ENCODE data around the gene DNAJC2.

DNAJC2 gene

DNA sequence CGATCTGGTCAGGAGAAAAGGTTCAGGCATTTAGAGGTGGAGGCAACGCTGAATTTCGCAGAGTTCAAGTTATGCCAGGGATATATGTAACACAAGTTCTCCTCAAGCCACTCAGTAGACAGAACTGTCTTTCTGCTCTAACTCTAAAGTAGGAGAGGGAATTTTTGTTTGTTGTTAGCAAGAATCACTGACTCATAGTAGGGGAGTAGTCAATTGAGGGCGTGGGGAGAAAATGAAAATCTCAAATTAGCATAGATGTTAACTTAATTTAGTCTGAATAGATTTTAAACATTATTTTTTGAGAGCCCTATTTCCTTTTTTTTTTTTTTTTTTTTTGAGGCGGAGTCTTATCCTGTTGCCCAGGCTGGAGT is 37.5 kb upstream of the DNAJC2 start:
- in situ Hi-C loops (cut with MboI; ENCODE audit: low sequenced_read_pairs, unreplicated experiment) = no loop called here
- DNase-seq (ENCODE audit: low spot score) = no peak
- TF ChIP-seq CTCF (IDR thresholded peaks at IDR 0.05; ENCODE audit: borderline replicate concordance, control extremely low read depth, extremely low read depth, insufficient read depth, missing control alignments) = no peak

DNA sequence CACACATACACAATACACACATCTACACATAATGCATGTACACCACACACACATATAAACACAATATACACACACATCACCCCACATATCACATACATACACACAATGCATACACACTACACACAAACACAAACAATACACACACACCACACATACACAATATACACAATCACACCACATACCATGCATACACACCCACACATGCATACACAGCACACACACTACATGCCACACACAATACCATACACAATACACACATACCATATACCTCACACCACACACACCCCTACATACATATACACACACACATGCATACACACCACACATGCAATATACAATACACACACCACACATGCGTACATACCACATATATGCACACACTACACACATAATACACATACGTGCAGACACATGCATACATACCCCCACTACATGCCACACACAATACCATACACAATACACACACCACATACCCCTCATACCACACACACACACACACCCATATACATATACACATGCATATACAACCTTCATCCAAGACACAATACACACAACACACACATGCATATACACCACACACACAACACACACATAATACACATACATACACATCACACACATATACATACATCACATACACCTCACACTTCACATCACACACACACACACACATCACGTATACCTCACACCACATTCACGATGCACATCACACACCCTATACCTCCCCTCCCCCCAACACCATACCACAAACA is 36.9 kb upstream of the DNAJC2 start:
- in situ Hi-C loops (cut with MboI; ENCODE audit: low sequenced_read_pairs, unreplicated experiment) = no loop called here
- TF ChIP-seq CTCF (IDR thresholded peaks at IDR 0.05; ENCODE audit: borderline replicate concordance, control extremely low read depth, extremely low read depth, insufficient read depth, missing control alignments) = no peak
- DNase-seq (ENCODE audit: low spot score) = no peak

GRCh38 chr7:103380395-103381191 is 36.0 kb upstream of the DNAJC2 start:
- TF ChIP-seq CTCF (IDR thresholded peaks at IDR 0.05; ENCODE audit: borderline replicate concordance, control extremely low read depth, extremely low read depth, insufficient read depth, missing control alignments) = no peak
- in situ Hi-C loops (cut with MboI; ENCODE audit: low sequenced_read_pairs, unreplicated experiment) = no loop called here

DNA sequence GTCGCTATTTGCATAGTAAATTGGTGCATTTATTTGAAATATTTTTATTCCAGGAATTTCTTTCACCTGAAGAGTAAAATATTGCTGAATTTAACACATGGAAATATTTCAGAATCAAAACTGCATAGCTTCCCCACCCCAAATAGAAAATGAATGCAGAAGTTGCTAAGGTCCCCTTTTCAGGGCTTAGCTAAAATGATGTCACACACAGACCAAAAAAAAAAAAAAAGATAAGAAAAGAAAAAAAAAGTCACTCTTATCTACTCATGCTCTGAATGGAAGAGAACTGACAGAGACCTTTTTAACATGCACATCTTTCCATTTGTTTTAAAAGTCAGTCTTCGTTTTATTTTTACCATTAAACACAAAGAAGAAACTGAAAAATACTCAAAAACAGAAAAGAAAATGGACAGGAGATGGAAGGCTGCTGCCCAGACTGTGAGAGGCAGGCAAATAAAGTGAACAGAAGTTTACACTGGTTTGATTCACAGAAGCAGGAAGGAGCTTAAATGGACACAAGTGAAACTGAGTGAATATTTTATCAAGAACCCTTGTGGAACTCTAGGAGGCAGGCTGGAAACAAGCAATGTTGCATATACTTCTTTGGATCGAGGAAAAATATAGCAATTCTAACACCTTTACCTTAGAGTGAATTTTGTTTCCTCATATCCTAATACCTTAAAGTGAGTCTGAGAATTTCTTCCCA is 34.9 kb upstream of the DNAJC2 start:
- no peak for DNase-seq (ENCODE audit: low spot score)
- in situ Hi-C loops (cut with MboI; ENCODE audit: low sequenced_read_pairs, unreplicated experiment) = no loop called here
- no peak for TF ChIP-seq CTCF (IDR thresholded peaks at IDR 0.05; ENCODE audit: borderline replicate concordance, control extremely low read depth, extremely low read depth, insufficient read depth, missing control alignments)

More at GRCh38 chr7:103380395-103381191, 36.0 kb upstream of the DNAJC2 start:
- DNase-seq (ENCODE audit: low spot score) = no peak

DNA sequence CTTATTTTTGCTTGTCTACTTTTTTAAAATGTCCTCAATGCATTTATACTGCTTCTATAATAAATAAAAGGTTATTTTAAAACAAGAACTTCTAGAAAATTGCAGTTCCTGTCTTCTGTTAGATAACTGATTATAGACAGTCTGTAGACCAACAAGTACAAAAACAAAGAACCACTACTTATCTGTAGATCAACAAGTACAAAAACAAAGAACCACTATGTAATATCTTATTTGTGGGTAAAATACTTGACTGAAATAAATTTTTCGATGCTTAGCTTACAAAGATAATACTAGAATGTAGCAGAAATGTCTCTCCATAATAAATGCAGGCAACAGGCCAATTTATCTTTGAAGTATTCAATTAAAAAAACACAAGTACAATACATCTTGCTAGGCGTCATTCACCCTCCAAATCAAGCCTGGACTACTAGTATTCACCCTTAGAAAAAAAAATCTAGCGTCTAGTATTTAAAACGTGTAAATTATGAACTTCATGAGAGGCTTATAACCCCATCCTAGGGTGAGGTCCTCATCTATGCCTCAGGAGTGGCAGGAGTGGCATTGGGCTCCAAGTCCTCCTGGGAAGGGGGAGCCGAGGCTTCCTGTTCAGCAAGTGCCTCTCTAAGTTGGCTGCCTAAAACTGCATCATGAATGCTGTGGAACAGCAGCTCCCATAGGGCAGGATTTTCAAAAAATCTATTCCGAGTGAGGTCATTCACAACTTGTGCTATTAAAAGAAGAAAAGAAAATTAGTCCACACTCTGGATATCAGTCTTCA is 29.5 kb upstream of the DNAJC2 start:
- DNase-seq (ENCODE audit: low spot score) = no peak
- in situ Hi-C loops (cut with MboI; ENCODE audit: low sequenced_read_pairs, unreplicated experiment) = no loop called here
- no peak for TF ChIP-seq CTCF (IDR thresholded peaks at IDR 0.05; ENCODE audit: borderline replicate concordance, control extremely low read depth, extremely low read depth, insufficient read depth, missing control alignments)

- in situ Hi-C loops (cut with MboI; ENCODE audit: low sequenced_read_pairs, unreplicated experiment) = no loop called here
- no peak for TF ChIP-seq CTCF (IDR thresholded peaks at IDR 0.05; ENCODE audit: borderline replicate concordance, control extremely low read depth, extremely low read depth, insufficient read depth, missing control alignments)
- DNase-seq (ENCODE audit: low spot score) = no peak
Observed at GRCh38 chr7:103369432-103369831, 24.9 kb upstream of the DNAJC2 start.
